Stimulated activated CD4-positive, alpha-beta T cell treated with anti-CD3 and anti-CD28 coated beads, Interleukin-12 subunit alpha, Interleukin-12 subunit beta, amount 100 ng/mL, for 4 hours (primary cell): ENCODE data around the gene KIF3A.
A peak's percentile ranks its signal among the peaks of the same experiment; 100 is the strongest.

Experiments
- DNase-seq: peaks from one replicate; pipeline ENCODE4 v3.0.0-alpha.2; 2020

KIF3A gene

GRCh38 chr5:132753135-132753987 is 16.0 kb upstream of the KIF3A start:
- no peak for DNase-seq

GRCh38 chr5:132752581-132753125 is 15.3 kb upstream of the KIF3A start:
- no peak for DNase-seq

GRCh38 chr5:132751971-132752580 is 14.7 kb upstream of the KIF3A start:
- no peak for DNase-seq

GRCh38 chr5:132751444-132751843 is 14.1 kb upstream of the KIF3A start:
- DNase-seq = peak; percentile 17

GRCh38 chr5:132750471-132751230 is 13.3 kb upstream of the KIF3A start:
- no peak for DNase-seq

- DNase-seq = no peak
Observed at GRCh38 chr5:132749506-132749905, 12.2 kb upstream of the KIF3A start.

- DNase-seq = no peak
Observed at GRCh38 chr5:132748522-132749000, 11.2 kb upstream of the KIF3A start.

- DNase-seq = peak; percentile 43
Observed at GRCh38 chr5:132747616-132748440, 10.5 kb upstream of the KIF3A start.

GRCh38 chr5:132746954-132747615 is 9.7 kb upstream of the KIF3A start, which contains the start of gene CCNI2:
TSS of gene CCNI2 (plus strand) at chr5:132747426. CDS start at chr5:132747496, 70 bp downstream.
- DNase-seq = peak; percentile 68

GRCh38 chr5:132746592-132746953 is 9.2 kb upstream of the KIF3A start:
- DNase-seq = no peak

GRCh38 chr5:132744659-132745058 is 7.3 kb upstream of the KIF3A start:
- DNase-seq = no peak

GRCh38 chr5:132742626-132743025 is 5.3 kb upstream of the KIF3A start:
- no peak for DNase-seq

- no peak for DNase-seq
Observed at GRCh38 chr5:132742158-132742557, 4.8 kb upstream of the KIF3A start.

- no peak for DNase-seq
Observed at GRCh38 chr5:132739232-132739631, 1.9 kb upstream of the KIF3A start.

GRCh38 chr5:132737982-132738681 is 786 bp upstream of the KIF3A start:
- no peak for DNase-seq

GRCh38 chr5:132734687-132735086 is 2.7 kb downstream of the KIF3A start:
- no peak for DNase-seq

GRCh38 chr5:132733499-132734148 is 3.7 kb downstream of the KIF3A start:
- no peak for DNase-seq

- DNase-seq = no peak
Observed at GRCh38 chr5:132729896-132730295, 7.5 kb downstream of the KIF3A start.

- no peak for DNase-seq
Observed at GRCh38 chr5:132725745-132726144, 11.6 kb downstream of the KIF3A start.

GRCh38 chr5:132718544-132719312 is 18.6 kb downstream of the KIF3A start:
- DNase-seq = no peak
